ENCODE data around the gene R3HCC1L.

R3HCC1L gene

DNA sequence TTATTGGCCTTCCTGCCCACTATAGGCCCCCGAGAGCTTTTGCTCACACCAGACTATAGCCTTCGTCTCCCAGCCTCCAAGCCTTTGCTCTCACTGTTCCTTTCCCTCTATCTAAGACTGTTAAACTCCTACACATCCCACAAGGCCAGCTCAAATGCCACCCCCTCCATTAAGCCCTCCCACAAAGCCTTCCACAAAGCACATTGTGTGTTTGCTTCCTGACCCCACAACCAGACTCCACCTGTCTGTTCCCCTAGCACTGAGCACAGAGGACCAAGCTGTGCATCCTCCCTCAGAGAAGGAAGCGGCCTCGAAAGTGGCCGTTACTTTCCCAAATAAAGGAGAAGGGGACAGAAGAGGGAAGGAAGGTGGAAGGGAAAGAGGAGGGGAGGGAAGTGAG is 132.2 kb downstream of the R3HCC1L start:
- H2AFZ ChIP-seq (ENCODE audit: low read length): no peak overlapping the region
- no peak for DNase-seq
- no peaks in the 10 kb centered on the region for H3K79me2 ChIP-seq (ENCODE audit: low read length)
- H3K9me2 ChIP-seq (replicated peaks; ENCODE audit: insufficient read depth, low read length): no peaks in the 10 kb centered on the region
- no peaks in the 10 kb centered on the region for H3K27me3 ChIP-seq (replicated peaks; ENCODE audit: insufficient read depth, low read length)
- H3K9ac ChIP-seq (ENCODE audit: low read length): no peak overlapping the region
- H4K20me1 ChIP-seq (ENCODE audit: insufficient read depth, low read length): no peaks in the 10 kb centered on the region
- H3K27ac ChIP-seq (ENCODE audit: low read length): no peak overlapping the region
- no peak overlapping the region for H3K4me2 ChIP-seq (ENCODE audit: low read depth, low read length)
- peaks cover 16% of the 10 kb centered on the region for H3K4me1 ChIP-seq (ENCODE audit: low read length)
- H3K4me3 ChIP-seq (ENCODE audit: low read length): no peak overlapping the region
- no peaks in the 10 kb centered on the region for H3K36me3 ChIP-seq (replicated peaks; ENCODE audit: insufficient read depth, low read length)
- TF ChIP-seq, protein P1, sequence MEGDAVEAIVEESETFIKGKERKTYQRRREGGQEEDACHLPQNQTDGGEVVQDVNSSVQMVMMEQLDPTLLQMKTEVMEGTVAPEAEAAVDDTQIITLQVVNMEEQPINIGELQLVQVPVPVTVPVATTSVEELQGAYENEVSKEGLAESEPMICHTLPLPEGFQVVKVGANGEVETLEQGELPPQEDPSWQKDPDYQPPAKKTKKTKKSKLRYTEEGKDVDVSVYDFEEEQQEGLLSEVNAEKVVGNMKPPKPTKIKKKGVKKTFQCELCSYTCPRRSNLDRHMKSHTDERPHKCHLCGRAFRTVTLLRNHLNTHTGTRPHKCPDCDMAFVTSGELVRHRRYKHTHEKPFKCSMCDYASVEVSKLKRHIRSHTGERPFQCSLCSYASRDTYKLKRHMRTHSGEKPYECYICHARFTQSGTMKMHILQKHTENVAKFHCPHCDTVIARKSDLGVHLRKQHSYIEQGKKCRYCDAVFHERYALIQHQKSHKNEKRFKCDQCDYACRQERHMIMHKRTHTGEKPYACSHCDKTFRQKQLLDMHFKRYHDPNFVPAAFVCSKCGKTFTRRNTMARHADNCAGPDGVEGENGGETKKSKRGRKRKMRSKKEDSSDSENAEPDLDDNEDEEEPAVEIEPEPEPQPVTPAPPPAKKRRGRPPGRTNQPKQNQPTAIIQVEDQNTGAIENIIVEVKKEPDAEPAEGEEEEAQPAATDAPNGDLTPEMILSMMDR (IDR thresholded peaks at IDR 0.05; ENCODE audit: low read length): no peak
- TF ChIP-seq EZH2 (optimal IDR thresholded peaks at IDR 0.05; ENCODE audit: low read depth, low read length) (no peak), EZH2phosphoT487 (IDR thresholded peaks at IDR 0.05; ENCODE audit: low read length) (no peak)
- no peaks in the 10 kb centered on the region for H3F3A ChIP-seq (ENCODE audit: insufficient read depth, low read length)
- no peaks in the 10 kb centered on the region for H3K9me3 ChIP-seq (replicated peaks; ENCODE audit: insufficient read depth, low read length)

DNA sequence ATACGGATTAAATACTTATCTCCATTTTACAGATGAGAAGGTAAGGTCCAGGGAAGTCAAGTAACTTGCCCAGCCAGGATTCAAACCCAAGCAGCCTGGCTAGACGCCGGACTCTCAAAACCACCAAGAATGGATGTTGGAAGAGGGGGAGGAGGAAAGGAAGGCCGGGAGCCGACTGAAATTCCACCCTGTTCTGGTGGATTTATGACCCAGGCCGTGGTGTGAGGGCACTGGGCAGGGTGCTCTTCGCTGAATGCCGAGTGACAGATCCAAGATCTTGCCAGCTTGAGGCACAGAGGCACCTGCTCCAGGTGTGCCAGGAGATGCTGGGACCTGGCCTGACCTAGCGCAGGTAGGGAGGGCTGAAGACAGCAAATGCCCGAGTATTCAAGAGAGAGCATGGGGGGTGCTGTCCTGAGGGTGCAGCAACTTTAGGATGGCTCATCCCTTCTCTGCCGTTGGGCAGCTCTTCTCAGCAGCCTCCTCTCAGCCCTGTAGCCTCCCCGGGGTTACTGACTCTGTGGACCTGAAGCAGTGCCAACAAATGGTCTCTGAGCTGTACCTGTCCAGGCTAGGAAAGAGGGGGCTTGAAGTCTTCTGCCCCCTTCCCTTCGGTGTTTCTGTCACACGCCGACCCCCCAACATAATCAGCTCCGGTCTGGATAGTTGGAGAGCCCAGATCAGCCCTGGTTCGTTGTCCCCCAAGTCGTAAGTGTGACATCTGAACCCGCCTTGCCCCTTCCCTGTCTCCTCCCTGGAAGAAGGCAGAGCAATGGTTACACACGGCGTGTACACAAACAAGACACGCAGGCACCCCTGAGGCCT is 132.8 kb downstream of the R3HCC1L start:
- Histone ChIP-seq H3K36me3 (replicated peaks; ENCODE audit: insufficient read depth, low read length) (no peaks in the 10 kb centered on the region), H3K4me1 (ENCODE audit: low read length) (peaks cover 14% of the 10 kb centered on the region), H3K9me3 (replicated peaks; ENCODE audit: insufficient read depth, low read length) (no peaks in the 10 kb centered on the region), H3K4me3 (ENCODE audit: low read length) (no peak overlapping the region), H3K4me2 (ENCODE audit: low read depth, low read length) (peak overlapping the region; percentile 43; the same call in 1 of the 2 replicates), H3K79me2 (ENCODE audit: low read length) (no peaks in the 10 kb centered on the region), H3K27ac (ENCODE audit: low read length) (no peak overlapping the region), H3K9ac (ENCODE audit: low read length) (no peak overlapping the region), H3F3A (ENCODE audit: insufficient read depth, low read length) (no peaks in the 10 kb centered on the region), H3K27me3 (replicated peaks; ENCODE audit: insufficient read depth, low read length) (no peaks in the 10 kb centered on the region), H3K9me2 (replicated peaks; ENCODE audit: insufficient read depth, low read length) (no peaks in the 10 kb centered on the region), H4K20me1 (ENCODE audit: insufficient read depth, low read length) (no peaks in the 10 kb centered on the region), H2AFZ (ENCODE audit: low read length) (peak overlapping the region; percentile 48; the same call in 1 of the 2 replicates)
- no peak for DNase-seq
- TF ChIP-seq EZH2phosphoT487 (IDR thresholded peaks at IDR 0.05; ENCODE audit: low read length): no peak
- TF ChIP-seq EZH2 (optimal IDR thresholded peaks at IDR 0.05; ENCODE audit: low read depth, low read length): no peak
- TF ChIP-seq, protein P1 (IDR thresholded peaks at IDR 0.05; ENCODE audit: low read length): no peak

DNA sequence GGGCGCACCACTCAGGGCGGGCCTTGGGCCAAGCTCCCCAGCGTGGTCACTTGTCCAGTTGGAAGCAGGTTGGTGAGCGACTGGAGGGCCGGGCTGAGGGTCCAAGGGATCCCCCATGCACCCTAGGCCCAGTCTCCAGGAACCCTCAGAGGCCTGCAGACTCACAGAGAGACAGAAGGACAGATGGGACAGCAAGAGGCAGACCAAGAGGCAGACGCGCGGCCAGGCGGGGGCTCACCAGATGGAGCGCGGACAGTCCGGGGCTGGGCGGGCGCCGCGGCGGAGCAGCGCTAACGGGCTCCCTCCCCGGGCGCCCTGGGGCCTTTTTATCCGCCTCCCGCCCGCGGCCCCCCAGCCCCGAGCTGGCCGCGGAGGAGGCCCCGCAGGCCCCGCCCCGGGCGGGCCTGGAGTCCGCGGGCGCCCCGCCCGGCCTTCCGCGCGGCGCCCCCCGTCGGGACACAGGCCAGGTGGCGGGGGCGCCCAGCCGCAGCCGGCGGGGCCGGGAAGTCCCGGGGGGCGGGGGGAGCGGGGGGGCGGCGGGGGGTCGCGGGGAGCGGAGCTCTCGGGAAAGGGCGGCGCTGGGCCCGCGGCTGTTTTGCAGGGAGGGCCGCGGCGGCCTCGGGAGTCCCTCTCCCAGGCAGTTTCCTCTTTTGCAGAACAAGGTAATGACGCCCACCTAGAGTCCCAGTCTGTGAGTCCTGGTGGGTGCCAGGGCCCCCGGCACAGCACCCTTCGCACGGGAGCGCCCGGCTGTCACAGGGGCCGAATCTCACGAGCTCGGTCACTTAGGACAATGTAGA is 133.6 kb downstream of the R3HCC1L start, which contains the start of gene LOXL4:
Gene LOXL4, minus strand, starts transcription at position 301 of the 800 bp plus-strand sequence. CDS start 5,175 bp downstream, outside the sequence.
- Histone ChIP-seq H3K36me3 (replicated peaks; ENCODE audit: insufficient read depth, low read length) (no peaks in the 10 kb centered on the region), H3K9ac (ENCODE audit: low read length) (peak within 1 kb of the TSS; percentile 39; the same call in 1 of the 2 replicates), H3K4me3 (ENCODE audit: low read length) (peak within 1 kb of the TSS; percentile 58; the same call in 1 of the 2 replicates), H3K4me2 (ENCODE audit: low read depth, low read length) (peak within 1 kb of the TSS; percentile 66), H3K9me2 (replicated peaks; ENCODE audit: insufficient read depth, low read length) (no peaks in the 10 kb centered on the region), H2AFZ (ENCODE audit: low read length) (peak within 1 kb of the TSS; percentile 48; the same call in 1 of the 2 replicates), H3F3A (ENCODE audit: insufficient read depth, low read length) (no peaks in the 10 kb centered on the region), H3K4me1 (ENCODE audit: low read length) (peaks cover 6% of the 10 kb centered on the region; the same call in 1 of the 2 replicates), H3K9me3 (replicated peaks; ENCODE audit: insufficient read depth, low read length) (no peaks in the 10 kb centered on the region), H3K27ac (ENCODE audit: low read length) (no peak within 1 kb of the TSS), H3K79me2 (ENCODE audit: low read length) (no peaks in the 10 kb centered on the region), H4K20me1 (ENCODE audit: insufficient read depth, low read length) (no peaks in the 10 kb centered on the region), H3K27me3 (replicated peaks; ENCODE audit: insufficient read depth, low read length) (no peaks in the 10 kb centered on the region)
- TF ChIP-seq, protein P1 (IDR thresholded peaks at IDR 0.05; ENCODE audit: low read length): no peak
- TF ChIP-seq EZH2phosphoT487 (IDR thresholded peaks at IDR 0.05; ENCODE audit: low read length) (no peak), EZH2 (optimal IDR thresholded peaks at IDR 0.05; ENCODE audit: low read depth, low read length) (no peak)
- no peak for DNase-seq
